CD4-positive, alpha-beta T cell treated with Interleukin-6 for 4 hours (primary cell): Measurements from ENCODE around the gene SERPINA3.

Source experiments
- DNase-seq: peaks from one replicate; pipeline ENCODE4 v3.0.0-alpha.2; 2020; ENCODE audit warnings: mixed read lengths

Gene SERPINA3

GRCh38 chr14:94656043-94656442 is 43.9 kb downstream of the SERPINA3 start:
- DNase-seq: no peak

- no peak for DNase-seq
Observed at GRCh38 chr14:94659256-94659655, 47.1 kb downstream of the SERPINA3 start.

DNA sequence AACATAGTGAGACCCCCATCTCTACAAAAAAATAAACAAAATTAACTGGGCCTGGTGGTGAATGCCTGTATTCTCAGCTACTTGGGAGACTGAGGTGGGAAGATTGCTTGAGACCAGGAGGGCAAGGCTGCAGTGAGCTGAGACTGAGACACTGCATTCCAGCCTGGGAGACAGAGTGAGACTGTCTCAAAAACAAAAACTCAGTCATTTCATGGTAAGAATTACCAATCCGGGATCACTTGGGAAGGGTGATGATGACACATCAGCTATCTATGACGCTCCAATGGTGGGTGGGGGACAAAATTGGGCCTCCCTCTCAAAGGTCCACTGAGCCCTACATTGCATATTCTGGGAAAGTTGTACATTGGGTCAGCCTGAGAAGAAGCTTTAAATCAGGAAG is 47.7 kb downstream of the SERPINA3 start:
- DNase-seq: no peak

DNA sequence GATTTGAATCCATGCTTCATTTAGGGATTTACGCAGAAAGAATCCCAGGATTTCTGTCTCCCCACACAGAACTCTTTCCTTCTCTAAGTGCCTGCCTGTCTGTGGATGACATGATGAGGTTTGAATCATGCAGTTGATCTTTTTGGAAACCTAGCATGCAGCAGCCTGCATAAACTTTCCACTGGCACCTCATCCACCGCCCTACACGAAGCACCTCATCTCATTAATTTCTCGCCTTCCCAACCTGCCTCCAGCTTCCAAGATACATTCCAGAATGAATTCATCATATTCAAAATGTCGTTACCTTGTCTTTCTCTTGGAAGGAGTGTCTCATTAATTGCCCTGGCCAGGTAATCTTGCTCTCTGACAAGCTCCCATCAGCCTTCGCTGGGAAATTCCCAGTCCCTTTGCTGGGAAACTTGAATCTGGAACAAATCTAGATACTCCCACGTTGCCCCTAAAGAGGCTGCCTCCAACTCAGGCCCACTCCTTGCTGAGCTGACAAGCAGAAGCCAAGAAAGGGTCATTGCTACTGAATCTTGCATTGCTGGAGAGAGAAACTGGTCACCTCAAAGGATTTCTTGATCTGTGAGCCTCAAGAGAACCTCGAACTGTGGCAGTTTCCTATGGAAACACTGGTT is 48.2 kb downstream of the SERPINA3 start:
- no peak for DNase-seq

DNA sequence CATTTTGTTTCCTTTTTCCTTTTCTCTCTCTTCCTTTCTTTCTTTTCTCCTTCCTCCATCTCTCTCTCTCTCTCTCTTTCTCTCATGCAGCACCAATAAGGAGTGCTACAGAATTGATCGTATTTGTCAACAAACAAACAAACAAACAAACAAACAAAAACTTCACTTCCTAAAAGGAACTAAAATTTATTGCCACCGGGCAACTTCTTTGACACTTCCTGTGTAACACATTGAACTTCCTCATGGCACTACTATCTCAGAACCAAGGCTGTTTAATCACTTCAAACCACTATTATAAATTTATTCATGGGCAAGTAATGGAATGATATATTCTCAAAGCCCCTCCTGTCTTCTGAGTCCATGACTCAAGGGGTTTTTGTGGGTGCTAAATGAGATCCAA is 51.3 kb downstream of the SERPINA3 start:
- DNase-seq: no peak

DNA sequence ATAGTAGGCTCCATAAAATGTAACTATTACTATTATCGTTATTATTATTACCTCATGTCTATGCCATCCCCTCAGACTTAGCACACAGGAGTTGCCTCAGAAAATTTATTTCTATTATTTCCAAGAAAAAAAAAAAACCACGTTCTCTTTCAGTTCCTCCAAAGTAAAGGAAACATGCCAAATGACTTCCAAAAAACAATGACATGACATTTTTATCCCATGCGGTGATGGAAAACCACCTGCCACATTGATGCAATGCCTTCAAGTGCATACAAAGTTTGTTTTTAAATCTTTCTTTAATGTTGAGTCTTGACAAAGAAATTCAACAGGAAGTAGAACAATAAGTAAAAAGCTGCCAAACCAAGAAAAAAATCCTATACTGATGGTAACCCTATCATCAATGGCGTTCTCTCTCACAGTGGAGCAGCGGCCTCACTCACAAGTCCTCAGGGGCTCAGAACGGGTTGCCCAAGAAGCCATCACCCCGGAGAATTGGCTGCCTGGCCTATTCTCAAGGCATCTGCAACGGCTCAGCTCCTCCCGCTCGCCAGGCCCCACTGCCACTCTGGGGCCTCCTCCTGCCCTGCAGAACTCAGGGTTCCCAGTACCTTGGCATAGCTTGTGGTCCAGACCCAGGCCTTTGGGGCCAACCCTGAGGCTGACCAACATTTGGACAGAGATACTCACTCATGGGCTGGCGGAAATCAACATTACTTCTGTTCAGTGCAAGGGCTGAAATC is 51.9 kb downstream of the SERPINA3 start:
- no peak for DNase-seq

DNA sequence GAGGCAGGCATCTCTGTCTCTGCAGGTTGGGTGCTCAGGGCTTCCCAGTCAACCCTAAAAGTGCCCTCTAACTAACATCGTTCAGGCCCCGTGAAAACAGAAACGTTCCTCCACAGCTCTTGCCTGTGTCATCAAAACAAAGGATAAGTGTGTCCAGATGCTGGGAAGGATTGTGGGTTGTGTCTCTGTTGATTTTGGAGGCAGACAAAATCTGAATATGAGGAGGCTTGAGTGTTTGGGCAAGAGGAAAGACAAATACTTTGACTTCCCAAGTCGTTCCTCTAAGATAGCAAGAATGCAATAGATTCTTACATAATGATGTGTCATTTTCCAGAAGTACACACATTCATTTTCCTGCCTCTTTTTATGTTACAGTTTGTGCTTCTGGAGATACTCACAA is 52.9 kb downstream of the SERPINA3 start:
- DNase-seq: no peak

DNA sequence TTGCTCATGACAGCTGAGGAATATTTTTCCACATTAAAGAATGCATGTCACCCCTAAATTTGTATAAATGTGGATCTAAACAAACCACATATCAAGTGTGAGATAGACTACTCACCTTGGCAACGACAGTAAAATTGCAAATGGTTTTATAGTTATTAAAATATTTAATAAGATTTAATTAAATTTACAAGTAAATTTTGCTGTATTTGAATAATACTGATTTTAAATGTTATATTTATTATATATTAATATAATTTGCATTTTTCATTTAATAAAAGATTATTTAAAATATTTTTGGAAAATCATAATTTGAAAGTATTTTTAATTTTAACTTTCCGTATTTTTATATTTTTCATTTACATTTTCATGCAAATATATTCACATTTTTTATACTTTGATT is 53.4 kb downstream of the SERPINA3 start:
- DNase-seq: no peak

DNA sequence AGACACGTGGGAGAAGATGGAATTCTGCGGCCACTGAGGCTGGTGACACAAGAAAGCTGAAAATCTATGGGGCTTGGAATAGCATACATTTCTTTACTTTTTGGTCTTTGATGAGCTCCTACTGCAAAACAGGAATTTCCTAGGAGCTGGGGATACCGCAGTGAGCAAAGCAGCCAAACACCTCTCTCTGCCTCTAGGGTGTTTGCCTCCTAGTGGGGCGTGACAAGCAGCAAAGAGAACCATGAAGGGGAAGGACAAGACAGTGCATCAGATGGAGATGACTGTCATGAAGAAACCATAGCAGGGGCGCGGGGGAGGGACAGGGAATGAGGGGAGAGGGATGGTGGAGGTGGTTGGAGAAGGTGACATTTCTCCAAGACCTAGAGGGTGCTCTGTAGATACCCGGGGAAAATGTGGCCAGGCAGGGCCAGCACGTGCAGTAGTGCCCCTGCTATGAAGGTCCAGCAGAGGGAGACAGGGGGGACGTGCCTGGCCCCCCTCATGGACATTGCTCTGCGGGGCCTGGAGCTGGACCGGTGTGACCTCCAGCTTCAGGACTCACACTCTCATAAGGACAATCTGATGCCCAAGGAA is 58.6 kb downstream of the SERPINA3 start:
- no peak for DNase-seq

- DNase-seq: no peak
Observed at GRCh38 chr14:94671870-94672444, 59.8 kb downstream of the SERPINA3 start.

- DNase-seq: no peak
Observed at GRCh38 chr14:94673071-94673470, 60.9 kb downstream of the SERPINA3 start.
